K562 (cell line): Measurements from ENCODE around the gene KIF5A. TPM values are rescaled to one million over a fixed set of nuclear protein-coding genes. Genes with fewer than 3 reads are reported as not detected.

ENCODE experiments used
- CCAR2 ChIP-seq: fragments of 200-400 bp; formaldehyde crosslinking; IDR thresholded peaks from 2 replicates; pipeline ENCODE4 v1.6.1; 2017; ENCODE audit warnings: mild to moderate bottlenecking, low read depth, low read length
- CHD2 ChIP-seq: IDR thresholded peaks from 2 replicates; pipeline ENCODE4 v1.6.1; 2011; ENCODE audit warnings: low read depth, low read length
- DNMT1 ChIP-seq: fragments of 450-650 bp; IDR thresholded peaks from 2 replicates; pipeline ENCODE4 v1.6.1; 2016; ENCODE audit warnings: antibody characterized with exemption, mild to moderate bottlenecking
- MBD2 ChIP-seq: sonication (generic); IDR thresholded peaks from 2 replicates; pipeline ENCODE4 v1.6.1; 2016; ENCODE audit warnings: low read depth, borderline replicate concordance
- NFIX ChIP-seq: fragments of 250-450 bp; sonication (Bioruptor Pico); IDR thresholded peaks from 2 replicates; pipeline ENCODE4 v1.4.0; 2020; ENCODE audit warnings: low read depth, mild to moderate bottlenecking, moderate library complexity
- NONO ChIP-seq, 2 experiments: fragments of 200-400 bp in 1 of 2; fragments of 450-650 bp in 1 of 2; formaldehyde crosslinking in 1 of 2; IDR thresholded peaks; 2 replicates each; pipeline ENCODE4 v1.6.1; 2017; ENCODE audit warnings: low read depth in 2 of 2, mild to moderate bottlenecking in 2 of 2, moderate library complexity in 2 of 2, low read length in 1 of 2
- POLR2AphosphoS2 ChIP-seq: IDR thresholded peaks from 2 replicates; pipeline ENCODE4 v1.6.1; 2012; ENCODE audit warnings: low read length, improper control_type of control experiment
- RUNX1 ChIP-seq: sonication (generic); IDR thresholded peaks from 2 replicates; pipeline ENCODE4 v1.6.1; 2016; ENCODE audit warnings: antibody characterized with exemption, low read depth
- TCF7 ChIP-seq: sonication (generic); IDR thresholded peaks from 2 replicates; pipeline ENCODE4 v1.6.1; 2016; ENCODE audit warnings: antibody characterized with exemption, borderline replicate concordance
- ZNF140 ChIP-seq: fragments of 250-450 bp; sonication (Bioruptor Pico); IDR thresholded peaks from 2 replicates; pipeline ENCODE4 v1.8.0; 2021; ENCODE audit warnings: moderate library complexity, mild to moderate bottlenecking, inconsistent platforms
- ZNF263 ChIP-seq: sonication (generic); formaldehyde crosslinking; IDR thresholded peaks from 2 replicates; pipeline ENCODE4 v1.8.0; 2022; ENCODE audit warnings: mild to moderate bottlenecking, missing genetic modification reagents, borderline replicate concordance
- ZNF347 ChIP-seq: fragments of 450-650 bp; formaldehyde crosslinking; IDR thresholded peaks from 2 replicates; pipeline ENCODE4 v1.4.0; 2020; ENCODE audit warnings: low read depth, mild to moderate bottlenecking, moderate library complexity
- ZNF76 ChIP-seq: fragments of 250-450 bp; sonication (Bioruptor Pico); IDR thresholded peaks from 2 replicates; pipeline ENCODE4 v1.4.0; 2020; ENCODE audit warnings: mild to moderate bottlenecking, moderate library complexity, borderline replicate concordance
- ZNF780A ChIP-seq: fragments of 250-450 bp; sonication (Bioruptor Pico); IDR thresholded peaks from 2 replicates; pipeline ENCODE4 v1.5.0; 2021; ENCODE audit warnings: mild to moderate bottlenecking
- ZNF830 ChIP-seq: fragments of 250-450 bp; sonication (Bioruptor Pico); IDR thresholded peaks from 2 replicates; pipeline ENCODE4 v1.5.0; 2021; ENCODE audit warnings: mild to moderate bottlenecking
- polyA plus RNA-seq, 8 experiments: library from polyadenylated mRNA; depleted of rRNA in 4 of 8; stranded (reverse) in 5 of 8; unstranded in 3 of 8; fragments of >200 nt; fragmentation: Nextera tagmentation in 2 of 8; fragmentation: Illumina TruSeq in 1 of 8; extraction: Ambion mirVana in 2 of 8; extraction: Trizol in 1 of 8; gene quantifications; 2 replicates each; pipeline versions ENCODE4 v1.2.1 to v1.2.3, GENCODE V29; 2011 to 2014; ENCODE audit warnings: inconsistent platforms in 1 of 8, missing spikeins in 1 of 8
- total RNA-seq, 7 experiments: library from RNA; depleted of rRNA in 6 of 7; stranded (reverse); fragments of >200 nt in 6 of 7; fragmentation: Illumina TruSeq in 2 of 7; extraction: Trizol in 2 of 7; gene quantifications; 2 replicates each; pipeline versions ENCODE4 v1.2.1 to v1.2.3, GENCODE V29; 2011 to 2021; ENCODE audit warnings: low replicate concordance in 1 of 7
- TF ChIP-seq, protein P1 (sequence below): sonication (generic); formaldehyde crosslinking; IDR thresholded peaks from 2 replicates; pipeline ENCODE4 v1.8.0; 2023; ENCODE audit warnings: missing genetic modification reagents, mild to moderate bottlenecking, borderline replicate concordance
- TF ChIP-seq, protein P2 (sequence below): fragments of 250-450 bp; sonication (Bioruptor Pico); IDR thresholded peaks from 2 replicates; pipeline ENCODE4 v1.4.0; 2020; ENCODE audit warnings: mild to moderate bottlenecking, moderate library complexity
- TF ChIP-seq, protein P3 (sequence below): fragments of 250-450 bp; sonication (Bioruptor Pico); IDR thresholded peaks from 2 replicates; pipeline ENCODE4 v1.5.0; 2022; ENCODE audit warnings: mild to moderate bottlenecking
- TF ChIP-seq, protein P4 (sequence below), 2 experiments: IDR thresholded peaks; 2 replicates each; pipeline ENCODE4 v1.6.1; 2011; ENCODE audit warnings: borderline replicate concordance in 1 of 2, control low read depth in 1 of 2, low read depth in 1 of 2, low read length in 1 of 2, mild to moderate bottlenecking in 1 of 2, mixed read lengths in 1 of 2, moderate library complexity in 1 of 2; ENCODE audit not compliant: insufficient read depth in 1 of 2, insufficient read length in 1 of 2, poor library complexity in 1 of 2, severe bottlenecking in 1 of 2; ENCODE audit errors: extremely low read depth in 1 of 2

Gene KIF5A
- total and polyA plus RNA-seq, 9 of the 15 experiments (the other 6 are each of a cell fraction or from before 2014, with no cell fraction given): 3.4 to 17.7 (median 8.0) TPM

DNA sequence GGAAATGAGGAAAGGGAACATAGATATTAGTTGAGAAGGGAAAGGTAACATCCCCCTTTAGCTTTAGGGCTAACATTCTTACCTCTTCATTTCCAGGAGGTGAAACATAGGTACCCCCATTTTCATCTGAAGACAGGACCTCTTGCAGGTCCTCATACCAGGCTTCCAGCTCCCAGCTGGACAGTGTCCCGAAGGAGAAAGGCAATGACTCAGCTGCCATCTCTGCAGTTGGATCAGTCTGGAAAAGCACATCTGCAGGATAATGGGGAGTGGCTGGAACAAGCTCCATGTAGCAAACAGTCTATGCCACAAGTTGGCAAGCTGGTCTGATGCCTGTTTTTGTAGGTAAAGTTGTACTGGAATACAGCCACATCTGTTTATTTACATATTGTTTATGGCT is 32.7 kb upstream of the KIF5A start (continued):
- TF ChIP-seq, protein P1, sequence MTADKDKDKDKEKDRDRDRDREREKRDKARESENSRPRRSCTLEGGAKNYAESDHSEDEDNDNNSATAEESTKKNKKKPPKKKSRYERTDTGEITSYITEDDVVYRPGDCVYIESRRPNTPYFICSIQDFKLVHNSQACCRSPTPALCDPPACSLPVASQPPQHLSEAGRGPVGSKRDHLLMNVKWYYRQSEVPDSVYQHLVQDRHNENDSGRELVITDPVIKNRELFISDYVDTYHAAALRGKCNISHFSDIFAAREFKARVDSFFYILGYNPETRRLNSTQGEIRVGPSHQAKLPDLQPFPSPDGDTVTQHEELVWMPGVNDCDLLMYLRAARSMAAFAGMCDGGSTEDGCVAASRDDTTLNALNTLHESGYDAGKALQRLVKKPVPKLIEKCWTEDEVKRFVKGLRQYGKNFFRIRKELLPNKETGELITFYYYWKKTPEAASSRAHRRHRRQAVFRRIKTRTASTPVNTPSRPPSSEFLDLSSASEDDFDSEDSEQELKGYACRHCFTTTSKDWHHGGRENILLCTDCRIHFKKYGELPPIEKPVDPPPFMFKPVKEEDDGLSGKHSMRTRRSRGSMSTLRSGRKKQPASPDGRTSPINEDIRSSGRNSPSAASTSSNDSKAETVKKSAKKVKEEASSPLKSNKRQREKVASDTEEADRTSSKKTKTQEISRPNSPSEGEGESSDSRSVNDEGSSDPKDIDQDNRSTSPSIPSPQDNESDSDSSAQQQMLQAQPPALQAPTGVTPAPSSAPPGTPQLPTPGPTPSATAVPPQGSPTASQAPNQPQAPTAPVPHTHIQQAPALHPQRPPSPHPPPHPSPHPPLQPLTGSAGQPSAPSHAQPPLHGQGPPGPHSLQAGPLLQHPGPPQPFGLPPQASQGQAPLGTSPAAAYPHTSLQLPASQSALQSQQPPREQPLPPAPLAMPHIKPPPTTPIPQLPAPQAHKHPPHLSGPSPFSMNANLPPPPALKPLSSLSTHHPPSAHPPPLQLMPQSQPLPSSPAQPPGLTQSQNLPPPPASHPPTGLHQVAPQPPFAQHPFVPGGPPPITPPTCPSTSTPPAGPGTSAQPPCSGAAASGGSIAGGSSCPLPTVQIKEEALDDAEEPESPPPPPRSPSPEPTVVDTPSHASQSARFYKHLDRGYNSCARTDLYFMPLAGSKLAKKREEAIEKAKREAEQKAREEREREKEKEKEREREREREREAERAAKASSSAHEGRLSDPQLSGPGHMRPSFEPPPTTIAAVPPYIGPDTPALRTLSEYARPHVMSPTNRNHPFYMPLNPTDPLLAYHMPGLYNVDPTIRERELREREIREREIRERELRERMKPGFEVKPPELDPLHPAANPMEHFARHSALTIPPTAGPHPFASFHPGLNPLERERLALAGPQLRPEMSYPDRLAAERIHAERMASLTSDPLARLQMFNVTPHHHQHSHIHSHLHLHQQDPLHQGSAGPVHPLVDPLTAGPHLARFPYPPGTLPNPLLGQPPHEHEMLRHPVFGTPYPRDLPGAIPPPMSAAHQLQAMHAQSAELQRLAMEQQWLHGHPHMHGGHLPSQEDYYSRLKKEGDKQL (CRISPR knock-in tag): 0 out of 2 replicates have a peak, but pooled peaks have one; percentile 13
- TF ChIP-seq ZNF76 (CRISPR knock-in tag) (no peak), ZNF830 (CRISPR knock-in tag) (no peak), NONO (IDR thresholded peaks at IDR 0.05; ENCODE audit: low read depth in 2 of 2, low read length in 1 of 2) (no peak), POLR2AphosphoS2 (peak; percentile 77), ZNF347 (CRISPR knock-in tag) (no peak), MBD2 (no peak), ZNF780A (0 out of 2 replicates have a peak, but pooled peaks have one; percentile 22), CHD2 (no peak), ZNF140 (no peak), ZNF263 (CRISPR knock-in tag) (0 out of 2 replicates have a peak, but pooled peaks have one; percentile 2), TCF7 (no peak), RUNX1 (no peak), CCAR2 (no peak), NFIX (no peak), DNMT1 (no peak)
- TF ChIP-seq, protein P2, sequence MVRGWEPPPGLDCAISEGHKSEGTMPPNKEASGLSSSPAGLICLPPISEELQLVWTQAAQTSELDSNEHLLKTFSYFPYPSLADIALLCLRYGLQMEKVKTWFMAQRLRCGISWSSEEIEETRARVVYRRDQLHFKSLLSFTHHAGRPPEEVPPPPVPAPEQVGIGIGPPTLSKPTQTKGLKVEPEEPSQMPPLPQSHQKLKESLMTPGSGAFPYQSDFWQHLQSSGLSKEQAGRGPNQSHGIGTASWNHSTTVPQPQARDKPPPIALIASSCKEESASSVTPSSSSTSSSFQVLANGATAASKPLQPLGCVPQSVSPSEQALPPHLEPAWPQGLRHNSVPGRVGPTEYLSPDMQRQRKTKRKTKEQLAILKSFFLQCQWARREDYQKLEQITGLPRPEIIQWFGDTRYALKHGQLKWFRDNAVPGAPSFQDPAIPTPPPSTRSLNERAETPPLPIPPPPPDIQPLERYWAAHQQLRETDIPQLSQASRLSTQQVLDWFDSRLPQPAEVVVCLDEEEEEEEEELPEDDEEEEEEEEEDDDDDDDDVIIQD: no peak
- TF ChIP-seq, protein P3, sequence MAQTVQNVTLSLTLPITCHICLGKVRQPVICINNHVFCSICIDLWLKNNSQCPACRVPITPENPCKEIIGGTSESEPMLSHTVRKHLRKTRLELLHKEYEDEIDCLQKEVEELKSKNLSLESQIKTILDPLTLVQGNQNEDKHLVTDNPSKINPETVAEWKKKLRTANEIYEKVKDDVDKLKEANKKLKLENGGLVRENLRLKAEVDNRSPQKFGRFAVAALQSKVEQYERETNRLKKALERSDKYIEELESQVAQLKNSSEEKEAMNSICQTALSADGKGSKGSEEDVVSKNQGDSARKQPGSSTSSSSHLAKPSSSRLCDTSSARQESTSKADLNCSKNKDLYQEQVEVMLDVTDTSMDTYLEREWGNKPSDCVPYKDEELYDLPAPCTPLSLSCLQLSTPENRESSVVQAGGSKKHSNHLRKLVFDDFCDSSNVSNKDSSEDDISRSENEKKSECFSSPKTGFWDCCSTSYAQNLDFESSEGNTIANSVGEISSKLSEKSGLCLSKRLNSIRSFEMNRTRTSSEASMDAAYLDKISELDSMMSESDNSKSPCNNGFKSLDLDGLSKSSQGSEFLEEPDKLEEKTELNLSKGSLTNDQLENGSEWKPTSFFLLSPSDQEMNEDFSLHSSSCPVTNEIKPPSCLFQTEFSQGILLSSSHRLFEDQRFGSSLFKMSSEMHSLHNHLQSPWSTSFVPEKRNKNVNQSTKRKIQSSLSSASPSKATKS (CRISPR knock-in tag): 0 out of 2 replicates have a peak, but pooled peaks have one; percentile 21
- TF ChIP-seq, protein P4, sequence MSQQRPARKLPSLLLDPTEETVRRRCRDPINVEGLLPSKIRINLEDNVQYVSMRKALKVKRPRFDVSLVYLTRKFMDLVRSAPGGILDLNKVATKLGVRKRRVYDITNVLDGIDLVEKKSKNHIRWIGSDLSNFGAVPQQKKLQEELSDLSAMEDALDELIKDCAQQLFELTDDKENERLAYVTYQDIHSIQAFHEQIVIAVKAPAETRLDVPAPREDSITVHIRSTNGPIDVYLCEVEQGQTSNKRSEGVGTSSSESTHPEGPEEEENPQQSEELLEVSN (IDR thresholded peaks at IDR 0.05; ENCODE audit: borderline replicate concordance in 1 of 2, extremely low read depth in 1 of 2, insufficient read depth in 1 of 2, insufficient read length in 1 of 2, low read depth in 1 of 2, low read length in 1 of 2, poor library complexity in 1 of 2, severe bottlenecking in 1 of 2): no peak
